ENCODE data around the gene KCNK3.

GRCh38 chr2:26706093-26706492 is 13.6 kb downstream of the KCNK3 start:
- TF ChIP-seq CTCF (IDR thresholded peaks at IDR 0.05) (no peak), POLR2A (IDR thresholded peaks at IDR 0.05) (no peak)

Data from ovary (tissue), 3 donors.